GM06990 (cell line): ENCODE measurements around the gene AHCYL1.
"Not testable (repeated sequence)": the region's sequence is repeated elsewhere in the genome, so short reads cannot be mapped to it uniquely, and the experiment has no call there.

Experiments used
- DNase-seq: peaks from one replicate; pipeline ENCODE4 v3.0.0-alpha.2; 2011; ENCODE audit not compliant: insufficient read length; ENCODE audit errors: extremely low read depth
- H3K27me3 ChIP-seq: replicated peaks from 2 replicates; pipeline ENCODE4 v1.6.0; 2011; ENCODE audit warnings: low read length; ENCODE audit not compliant: control insufficient read depth, insufficient read depth
- H3K36me3 ChIP-seq: 2 replicates; pipeline ENCODE4 v1.5.1; 2011; ENCODE audit warnings: low read length; ENCODE audit not compliant: control insufficient read depth, insufficient read depth
- H3K4me3 ChIP-seq: replicated peaks from 2 replicates; pipeline ENCODE4 v1.5.1; 2011; ENCODE audit warnings: low read depth, mild to moderate bottlenecking, control low read depth, low read length
- CTCF ChIP-seq: IDR thresholded peaks from 2 replicates; pipeline ENCODE4 v1.5.1; 2011; ENCODE audit warnings: low read length, control low read depth, mild to moderate bottlenecking, inconsistent platforms; ENCODE audit not compliant: insufficient read depth, poor library complexity, severe bottlenecking

AHCYL1 gene

GRCh38 chr1:110019770-110020169 is 35.2 kb downstream of the AHCYL1 start:
- Histone ChIP-seq H3K4me3 (no peak overlapping the region), H3K27me3 (no peaks in the 10 kb centered on the region), H3K36me3 (peaks cover 16% of the 10 kb centered on the region)
- TF ChIP-seq CTCF: no peak
- no peak for DNase-seq

GRCh38 chr1:110021285-110021684 is 36.7 kb downstream of the AHCYL1 start:
- peaks cover 16% of the 10 kb centered on the region for H3K36me3 ChIP-seq

GRCh38 chr1:110024613-110025012 is 40.0 kb downstream of the AHCYL1 start:
- H3K27me3 ChIP-seq: no peaks in the 10 kb centered on the region

More at GRCh38 chr1:110021285-110021684, 36.7 kb downstream of the AHCYL1 start:
- TF ChIP-seq CTCF: no peak
- Histone ChIP-seq H3K4me3 (no peak overlapping the region), H3K27me3 (no peaks in the 10 kb centered on the region)
- no peak for DNase-seq

GRCh38 chr1:110030687-110031086 is 46.1 kb downstream of the AHCYL1 start:
- H3K27me3 ChIP-seq, DNase-seq, H3K36me3 ChIP-seq, H3K4me3 ChIP-seq: not testable (repeated sequence)

More at GRCh38 chr1:110024613-110025012, 40.0 kb downstream of the AHCYL1 start:
- TF ChIP-seq CTCF: no peak
- Histone ChIP-seq H3K36me3 (peaks cover 5% of the 10 kb centered on the region), H3K4me3 (no peak overlapping the region)
- DNase-seq: no peak

- Histone ChIP-seq H3K27me3 (no peaks in the 10 kb centered on the region), H3K4me3 (no peak overlapping the region), H3K36me3 (no peaks in the 10 kb centered on the region)
- no peak for DNase-seq
- no peak for TF ChIP-seq CTCF
Observed at GRCh38 chr1:110032327-110032726, 47.8 kb downstream of the AHCYL1 start.

- no peak for DNase-seq
- H3K4me3 ChIP-seq: no peak overlapping the region
- no peaks in the 10 kb centered on the region for H3K27me3 ChIP-seq
- no peak for TF ChIP-seq CTCF
- peaks cover 4% of the 10 kb centered on the region for H3K36me3 ChIP-seq
Observed at GRCh38 chr1:110033421-110033820, 48.9 kb downstream of the AHCYL1 start.
